H1 (cell line): ENCODE measurements around the gene SH2B2.

Experiments used
- ASH2L ChIP-seq: fragments of 200-600, 300-600 bp; sonication (generic); IDR thresholded peaks from one replicate; pipeline ENCODE4 v1.7.1; 2017; ENCODE audit warnings: low read length
- ATF3 ChIP-seq: IDR thresholded peaks from 2 replicates; pipeline ENCODE4 v1.6.1; 2011; ENCODE audit warnings: low read depth, mild to moderate bottlenecking, low read length; ENCODE audit not compliant: insufficient read depth
- CEBPB ChIP-seq: IDR thresholded peaks from 2 replicates; pipeline ENCODE4 v1.6.1; 2012; ENCODE audit warnings: low read depth, low read length
- CREB1 ChIP-seq: IDR thresholded peaks from 2 replicates; pipeline ENCODE4 v1.6.1; 2012; ENCODE audit warnings: inconsistent platforms
- EP300 ChIP-seq, 2 experiments: IDR thresholded peaks; 1 replicate in 1 of 2; 2 replicates in 1 of 2; pipeline ENCODE4 v1.6.1; 2011 to 2012; ENCODE audit warnings: low read depth in 2 of 2, low read length in 2 of 2, mild to moderate bottlenecking in 2 of 2, borderline replicate concordance in 1 of 2, inconsistent platforms in 1 of 2, moderate library complexity in 1 of 2
- EZH2 ChIP-seq: fragments of 200-600 bp; sonication (generic); IDR thresholded peaks from 2 replicates; pipeline ENCODE4 v1.7.1; 2012; ENCODE audit warnings: low read depth, mild to moderate bottlenecking, moderate library complexity, low read length, inconsistent platforms; ENCODE audit not compliant: severe bottlenecking
- KDM1A ChIP-seq: fragments of 200-600, 300-600 bp; sonication (generic); IDR thresholded peaks from 2 replicates; pipeline ENCODE4 v1.7.1; 2016; ENCODE audit warnings: mild to moderate bottlenecking, low read length, borderline replicate concordance
- MAX ChIP-seq: IDR thresholded peaks from 2 replicates; pipeline ENCODE4 v1.6.1; 2012; ENCODE audit warnings: inconsistent platforms
- POLR2A ChIP-seq, 2 experiments: IDR thresholded peaks; 1 replicate in 1 of 2; 2 replicates in 1 of 2; pipeline ENCODE4 v1.6.1; 2011; ENCODE audit warnings: low read depth in 2 of 2, low read length in 2 of 2, mild to moderate bottlenecking in 2 of 2; ENCODE audit errors: control extremely low read depth in 1 of 2
- RAD21 ChIP-seq, 2 experiments: IDR thresholded peaks in 1 of 2; conservative IDR thresholded peaks in 1 of 2; 2 replicates each; pipeline ENCODE4 v1.6.1; 2011; ENCODE audit warnings: low read depth in 2 of 2, low read length in 2 of 2, improper control_type of control experiment in 1 of 2, inconsistent platforms in 1 of 2, mild to moderate bottlenecking in 1 of 2, moderate library complexity in 1 of 2
- RFX5 ChIP-seq: IDR thresholded peaks from 2 replicates; pipeline ENCODE4 v1.6.1; 2011; ENCODE audit warnings: low read depth, low read length, improper control_type of control experiment, borderline replicate concordance
- RNF2 ChIP-seq: fragments of 200-900, 300-1000 bp; sonication (generic); IDR thresholded peaks from 2 replicates; pipeline ENCODE4 v1.7.1; 2016; ENCODE audit warnings: borderline replicate concordance, low read depth, mild to moderate bottlenecking, antibody characterized with exemption, low read length; ENCODE audit not compliant: poor library complexity, severe bottlenecking; ENCODE audit errors: missing control alignments
- SIN3A ChIP-seq, 2 experiments: IDR thresholded peaks in 1 of 2; conservative IDR thresholded peaks in 1 of 2; 2 replicates each; pipeline ENCODE4 v1.6.1; 2011 to 2012; ENCODE audit warnings: low read length in 2 of 2, improper control_type of control experiment in 1 of 2, low read depth in 1 of 2, mild to moderate bottlenecking in 1 of 2
- TF ChIP-seq, protein P1 (sequence below), 3 experiments: IDR thresholded peaks; 1 replicate in 2 of 3; 2 replicates in 1 of 3; pipeline versions ENCODE4 v1.5.1 to v1.6.1; 2011; ENCODE audit warnings: low read length in 3 of 3, mild to moderate bottlenecking in 3 of 3, inconsistent platforms in 2 of 3, low read depth in 1 of 3, moderate library complexity in 1 of 3; ENCODE audit not compliant: insufficient read depth in 1 of 3; ENCODE audit errors: control extremely low read depth in 1 of 3

- TF ChIP-seq, protein P1, sequence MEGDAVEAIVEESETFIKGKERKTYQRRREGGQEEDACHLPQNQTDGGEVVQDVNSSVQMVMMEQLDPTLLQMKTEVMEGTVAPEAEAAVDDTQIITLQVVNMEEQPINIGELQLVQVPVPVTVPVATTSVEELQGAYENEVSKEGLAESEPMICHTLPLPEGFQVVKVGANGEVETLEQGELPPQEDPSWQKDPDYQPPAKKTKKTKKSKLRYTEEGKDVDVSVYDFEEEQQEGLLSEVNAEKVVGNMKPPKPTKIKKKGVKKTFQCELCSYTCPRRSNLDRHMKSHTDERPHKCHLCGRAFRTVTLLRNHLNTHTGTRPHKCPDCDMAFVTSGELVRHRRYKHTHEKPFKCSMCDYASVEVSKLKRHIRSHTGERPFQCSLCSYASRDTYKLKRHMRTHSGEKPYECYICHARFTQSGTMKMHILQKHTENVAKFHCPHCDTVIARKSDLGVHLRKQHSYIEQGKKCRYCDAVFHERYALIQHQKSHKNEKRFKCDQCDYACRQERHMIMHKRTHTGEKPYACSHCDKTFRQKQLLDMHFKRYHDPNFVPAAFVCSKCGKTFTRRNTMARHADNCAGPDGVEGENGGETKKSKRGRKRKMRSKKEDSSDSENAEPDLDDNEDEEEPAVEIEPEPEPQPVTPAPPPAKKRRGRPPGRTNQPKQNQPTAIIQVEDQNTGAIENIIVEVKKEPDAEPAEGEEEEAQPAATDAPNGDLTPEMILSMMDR (IDR thresholded peaks at IDR 0.05; ENCODE audit: control extremely low read depth in 1 of 3, insufficient read depth in 1 of 3, low read depth in 1 of 3, low read length in 3 of 3), result no peak
- no peak for TF ChIP-seq RAD21 (IDR thresholded peaks at IDR 0.05 in 1 of 2, conservative IDR thresholded peaks at IDR 0.05 in 1 of 2; ENCODE audit: low read depth in 2 of 2, low read length in 2 of 2)
- TF ChIP-seq CEBPB, result no peak
- TF ChIP-seq KDM1A, result no peak
- no peak for TF ChIP-seq RNF2
- peak; percentile 7 for TF ChIP-seq ASH2L
- TF ChIP-seq EP300 (IDR thresholded peaks at IDR 0.05; ENCODE audit: borderline replicate concordance in 1 of 2, low read depth in 2 of 2, low read length in 2 of 2), result no peak
- no peak for TF ChIP-seq ATF3
- TF ChIP-seq SIN3A (conservative IDR thresholded peaks at IDR 0.05 in 1 of 2, IDR thresholded peaks at IDR 0.05 in 1 of 2; ENCODE audit: low read depth in 1 of 2, low read length in 2 of 2), result no peak
- TF ChIP-seq EZH2, result no peak
- 0 out of 2 replicates have a peak, but pooled peaks have one; percentile 20 for TF ChIP-seq CREB1
- no peak for TF ChIP-seq RFX5
- no peak for TF ChIP-seq POLR2A (IDR thresholded peaks at IDR 0.05; ENCODE audit: control extremely low read depth in 1 of 2, low read depth in 2 of 2, low read length in 2 of 2)
- TF ChIP-seq MAX, result no peak
Observed at GRCh38 chr7:102285540-102286236, 980 bp upstream of the SH2B2 start.
